Measurements from ENCODE around the gene ZNF184.
A peak's percentile ranks its signal among the peaks of the same experiment; 100 is the strongest.

Gene ZNF184

GRCh38 chr6:27472617-27473400, at the start of gene ZNF184:
Gene ZNF184, minus strand, starts transcription at chr6:27473105. Its CDS starts 811 bp downstream, at chr6:27472294.
- DNase-seq = peak; percentile 83

DNA sequence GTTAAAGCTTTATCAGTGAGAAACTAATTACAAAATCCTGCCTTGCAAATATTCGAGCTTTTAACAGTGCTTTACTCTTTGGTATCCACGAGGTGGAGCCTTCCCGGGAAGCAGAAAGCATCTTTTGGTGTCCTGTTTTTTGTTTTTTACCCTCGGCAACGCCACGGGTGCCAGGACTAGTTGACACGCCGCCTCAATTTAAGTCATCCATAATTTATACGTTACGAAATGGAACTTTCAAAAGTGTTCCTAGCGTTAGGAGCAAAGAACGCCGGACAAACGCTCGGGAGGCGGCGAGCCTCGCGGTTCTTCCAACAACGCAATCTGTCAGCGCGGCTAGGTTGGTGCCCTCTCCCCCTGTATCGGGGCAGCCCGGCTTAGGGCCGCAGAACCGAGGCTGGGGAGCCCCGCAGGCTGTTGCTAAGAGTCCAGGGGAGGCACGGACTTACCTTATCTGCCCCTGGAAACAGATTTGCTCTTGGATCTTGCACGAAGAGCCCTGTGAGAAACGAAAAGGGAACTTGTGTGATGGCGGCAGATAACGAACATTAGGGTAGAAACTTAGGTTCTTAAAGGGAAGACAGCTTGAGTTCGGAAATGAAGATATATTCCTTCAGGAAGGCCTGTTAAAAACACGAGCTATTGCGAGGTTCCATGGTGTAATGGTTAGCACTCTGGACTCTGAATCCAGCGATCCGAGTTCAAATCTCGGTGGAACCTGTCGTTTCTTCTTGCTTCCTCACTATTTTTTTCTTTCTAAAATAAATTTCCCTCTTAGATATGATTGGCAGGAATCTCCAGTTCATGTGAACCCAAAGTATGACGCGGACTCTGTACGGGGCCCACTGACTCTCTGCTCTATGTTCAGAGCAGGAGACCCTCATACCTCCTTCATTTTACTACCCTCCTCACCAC, 46.2 kb upstream of the ZNF184 start:
- peak; percentile 46 for DNase-seq

DNA sequence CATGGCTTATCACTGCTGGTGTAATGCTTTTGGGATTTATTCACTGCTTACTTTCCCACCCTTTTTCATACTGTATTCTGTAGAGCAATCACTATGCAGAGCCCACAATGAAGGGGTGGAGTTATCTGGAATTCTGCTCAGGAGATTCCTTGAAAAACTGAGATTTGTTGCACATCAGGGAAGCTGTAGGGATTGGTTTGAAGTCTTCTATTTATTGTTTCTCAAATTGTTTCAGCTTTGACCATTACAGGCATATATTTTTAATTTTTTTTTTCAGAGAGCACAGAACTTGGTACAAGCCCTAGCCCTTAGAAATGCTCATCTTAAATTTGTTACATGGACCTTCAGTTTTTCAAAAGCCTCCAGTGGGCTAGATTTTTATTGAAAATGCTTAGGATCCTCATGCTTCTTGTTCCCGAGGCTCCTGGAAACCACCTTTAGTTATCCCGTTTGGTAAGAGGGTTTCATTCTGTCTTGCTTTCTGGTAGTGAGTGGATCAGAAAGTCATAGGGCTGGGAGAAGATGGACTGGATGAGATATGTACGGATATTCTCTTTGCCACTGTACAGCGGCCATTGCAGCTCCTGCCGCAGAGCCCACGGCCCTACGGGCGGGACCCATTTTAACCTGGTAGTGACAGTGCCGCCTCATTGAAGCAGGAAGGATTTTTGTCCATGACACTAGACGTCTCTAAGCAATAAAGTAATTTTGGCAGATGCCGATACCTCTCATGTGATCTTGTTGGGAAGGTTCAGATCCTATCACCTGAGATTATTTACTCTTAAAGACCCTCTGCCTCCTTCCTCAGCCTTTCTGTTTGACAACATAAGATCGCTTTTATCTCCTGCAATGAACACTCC, 45.3 kb upstream of the ZNF184 start:
- no peak for DNase-seq

- DNase-seq = no peak
These were observed 44.3 kb upstream of the ZNF184 start for GRCh38 chr6:27517238-27517637.

- no peak for DNase-seq
These were observed 42.1 kb upstream of the ZNF184 start for GRCh38 chr6:27514906-27515495.

DNA sequence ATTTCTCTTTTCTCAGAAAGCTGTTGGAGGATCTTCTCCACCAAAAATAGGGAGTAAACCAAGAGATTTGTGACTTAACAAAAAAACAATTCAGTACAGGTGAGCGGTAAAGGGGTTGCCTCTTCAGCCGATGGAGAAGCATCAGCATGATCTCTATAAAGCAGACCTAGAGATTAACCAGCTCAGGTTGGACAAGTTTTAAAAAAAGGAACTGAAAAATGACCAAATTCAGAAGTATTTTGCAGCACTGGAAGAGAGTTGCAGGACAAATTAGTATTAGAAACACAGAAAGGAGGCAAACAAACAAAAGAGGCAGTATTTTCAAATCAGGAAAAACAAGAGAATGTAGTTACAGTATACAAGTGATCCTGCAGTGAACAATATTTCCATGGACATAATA, 39.6 kb upstream of the ZNF184 start:
- no peak for DNase-seq

DNA sequence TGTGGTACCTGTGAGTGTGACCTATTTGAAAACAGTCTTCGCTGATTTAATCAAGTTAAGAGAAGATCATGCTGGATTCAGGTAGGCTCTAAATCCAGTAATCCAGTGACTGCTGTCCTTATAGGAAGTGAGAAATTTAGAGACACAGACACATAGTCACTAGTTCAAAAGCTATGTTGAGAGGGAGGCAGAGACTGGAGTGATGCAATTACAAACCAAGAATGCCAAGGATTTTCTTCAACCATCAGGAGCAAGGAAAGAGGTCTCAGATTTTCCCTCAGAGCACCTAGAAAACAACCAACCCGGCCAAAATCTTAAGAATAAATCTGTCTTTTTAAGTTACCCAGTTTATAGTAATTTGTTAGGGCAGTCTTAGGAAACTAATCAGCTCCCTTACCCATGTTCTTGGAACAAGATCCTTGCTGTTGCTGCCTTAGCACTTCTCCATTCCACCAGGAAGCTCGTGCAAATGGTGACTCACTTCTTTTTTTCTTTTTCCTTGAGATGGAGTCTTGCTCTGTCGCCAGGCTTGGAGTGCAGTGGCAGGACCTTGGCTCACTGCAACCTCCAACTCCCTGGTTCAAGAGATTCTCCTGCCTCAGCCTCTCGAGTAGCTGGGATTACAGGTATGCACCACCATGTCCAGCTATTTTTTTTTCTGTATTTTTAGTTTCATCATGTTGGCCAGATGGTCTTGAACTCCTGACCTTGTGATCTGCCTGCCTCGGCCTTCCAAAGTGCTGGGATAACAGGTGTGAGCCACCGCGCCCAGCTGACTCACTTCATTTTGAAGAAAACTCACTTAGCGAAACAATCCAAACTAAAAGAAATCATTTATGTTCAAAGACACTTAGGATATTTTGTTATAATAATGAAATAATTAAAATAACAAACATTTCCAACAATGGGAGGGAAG, 34.4 kb upstream of the ZNF184 start:
- DNase-seq = no peak

- DNase-seq = peak; percentile 56
These were observed 32.5 kb upstream of the ZNF184 start for GRCh38 chr6:27505209-27506027.

- DNase-seq = peak; percentile 19
These were observed 30.6 kb upstream of the ZNF184 start for GRCh38 chr6:27503436-27504030.

DNA sequence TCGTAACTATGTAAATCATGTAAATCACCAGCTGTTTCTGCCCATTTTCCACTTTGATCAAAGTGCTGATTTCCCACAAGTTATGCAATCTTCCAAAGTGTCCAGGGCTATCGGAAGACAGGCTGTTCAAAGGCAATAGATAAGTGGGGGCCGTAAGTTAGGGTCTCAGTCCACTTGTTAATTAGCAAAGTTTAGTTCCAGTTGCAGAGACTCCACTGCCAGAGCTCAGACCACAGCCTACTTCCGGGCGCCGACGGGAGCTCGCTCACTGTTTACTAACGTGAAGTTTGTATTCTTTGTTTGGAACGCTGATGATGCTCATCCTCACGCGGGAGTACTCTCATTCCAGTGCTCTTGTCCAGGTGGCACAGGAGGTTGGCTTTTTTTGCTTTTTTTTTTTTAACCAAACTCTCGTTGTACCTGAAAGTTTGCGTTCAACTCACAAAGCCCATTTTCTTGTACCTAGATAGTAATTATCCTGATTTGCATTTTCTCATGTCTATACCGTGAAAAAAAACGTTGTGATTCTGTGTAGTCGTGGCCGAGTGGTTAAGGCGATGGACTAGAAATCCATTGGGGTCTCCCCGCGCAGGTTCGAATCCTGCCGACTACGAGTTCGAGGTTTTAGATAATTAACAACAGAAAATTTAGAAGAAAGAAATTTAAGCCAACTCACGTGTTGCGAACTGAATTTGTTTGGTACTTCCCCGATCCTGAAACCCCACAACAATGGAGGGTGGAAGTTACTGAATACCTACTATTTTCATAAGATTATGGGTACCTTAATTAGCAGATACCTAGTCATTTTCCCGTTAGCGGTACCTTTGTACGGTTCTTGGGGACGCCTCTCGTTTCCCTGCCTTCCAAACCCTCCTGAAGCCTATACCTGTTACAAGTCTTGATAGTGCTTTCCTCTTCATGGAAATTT, 29.9 kb upstream of the ZNF184 start:
- DNase-seq = peak; percentile 54

DNA sequence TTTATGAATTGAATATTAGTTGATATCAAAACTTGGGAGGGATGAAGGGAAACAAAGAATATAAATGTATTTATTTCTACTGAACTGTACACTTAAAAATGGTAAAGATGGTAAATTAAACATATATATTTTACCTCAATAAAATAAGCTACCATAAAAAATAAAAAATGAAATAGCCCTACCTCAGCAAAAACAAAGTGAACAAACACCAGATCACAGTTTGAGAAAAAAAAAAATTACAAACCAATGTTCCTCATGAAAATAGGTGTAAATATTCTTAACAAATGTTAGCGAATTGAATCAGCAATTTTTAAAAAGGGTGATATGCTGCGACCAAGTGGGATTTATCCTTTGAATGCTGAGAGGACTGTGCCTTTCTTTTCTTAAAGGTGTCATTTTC, 28.3 kb upstream of the ZNF184 start:
- DNase-seq = no peak

- no peak for DNase-seq
These were observed 27.3 kb upstream of the ZNF184 start for GRCh38 chr6:27500177-27500576.

- no peak for DNase-seq
These were observed 22.7 kb upstream of the ZNF184 start for GRCh38 chr6:27495386-27496135.

DNA sequence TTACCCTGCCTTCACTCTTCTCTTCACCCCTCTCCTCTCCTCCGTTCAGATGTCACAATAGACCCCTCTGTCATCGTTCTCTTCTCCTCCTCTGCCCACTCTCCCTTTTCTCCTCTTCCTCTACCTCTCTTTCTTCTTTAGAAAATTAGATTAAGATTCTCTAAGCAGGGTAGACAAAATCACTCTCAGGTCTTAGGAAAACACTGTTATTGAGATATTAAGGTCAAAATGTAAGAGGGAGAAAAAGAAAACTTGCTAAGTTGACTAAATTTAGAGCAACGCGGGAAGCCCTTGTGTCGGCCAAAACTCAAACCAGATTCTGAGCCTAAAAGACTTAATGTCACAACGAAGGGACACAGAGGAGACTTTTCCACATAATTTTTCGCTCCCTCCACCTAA, 22.1 kb upstream of the ZNF184 start:
- no peak for DNase-seq

GRCh38 chr6:27494103-27494502, 21.2 kb upstream of the ZNF184 start:
- DNase-seq = no peak

- no peak for DNase-seq
These were observed 19.8 kb upstream of the ZNF184 start for GRCh38 chr6:27492631-27493190.

- DNase-seq = peak; percentile 64
These were observed 6.6 kb upstream of the ZNF184 start for GRCh38 chr6:27479319-27480182.
